Stomach (tissue), 4 donors: ENCODE data around the gene C9orf43.

Experiments
- CTCF ChIP-seq, 7 experiments: fragments of 450-650 bp in 4 of 7; fragments of 200-600 bp in 3 of 7; sonication (generic) in 3 of 7; IDR thresholded peaks; one replicate each; pipeline ENCODE4 v1.5.1; 2016 to 2019; ENCODE audit warnings: antibody characterized with exemption in 7 of 7, control low read depth in 2 of 7, mild to moderate bottlenecking in 1 of 7
- EP300 ChIP-seq: sonication (generic); formaldehyde crosslinking; IDR thresholded peaks from one replicate; pipeline ENCODE4 v1.6.1; 2017; ENCODE audit warnings: antibody characterized with exemption
- POLR2A ChIP-seq, 4 donors: fragments of 450-650 bp; IDR thresholded peaks; one replicate each; pipeline ENCODE4 v1.6.1; 2016; ENCODE audit warnings: antibody characterized with exemption in 4 of 4, control low read depth in 2 of 4, mild to moderate bottlenecking in 1 of 4, moderate library complexity in 1 of 4
- POLR2AphosphoS5 ChIP-seq, 3 donors: sonication (generic); formaldehyde crosslinking; IDR thresholded peaks; one replicate each; pipeline ENCODE4 v1.6.1; 2016; ENCODE audit warnings: antibody characterized with exemption in 3 of 3

DNA sequence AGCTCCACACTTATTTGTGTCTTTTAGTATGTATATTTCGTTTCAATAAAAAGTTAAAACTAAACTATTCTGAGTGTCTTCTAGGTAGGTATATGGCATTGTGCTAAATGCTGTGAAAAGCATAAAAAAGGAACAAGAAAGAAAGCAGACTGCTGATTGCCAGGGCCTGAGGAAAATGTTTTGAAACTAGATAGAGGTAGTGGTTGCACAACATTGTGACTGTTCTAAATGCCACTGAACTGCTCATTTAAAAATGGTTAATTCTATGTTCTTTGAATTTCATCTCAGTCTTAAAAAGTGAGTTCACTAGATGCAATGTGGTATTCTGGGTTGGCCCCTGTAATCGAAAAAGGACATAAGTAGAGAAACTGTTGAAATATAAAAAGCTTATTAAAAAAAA lies 6.9 kb upstream of the C9orf43 start:
- TF ChIP-seq POLR2A (IDR thresholded peaks at IDR 0.05) (no peak), CTCF (IDR thresholded peaks at IDR 0.05) (no peak), POLR2AphosphoS5 (IDR thresholded peaks at IDR 0.05) (no peak), EP300 (no peak)
